ENCODE data around the gene ZDHHC8.

ZDHHC8 gene

DNA sequence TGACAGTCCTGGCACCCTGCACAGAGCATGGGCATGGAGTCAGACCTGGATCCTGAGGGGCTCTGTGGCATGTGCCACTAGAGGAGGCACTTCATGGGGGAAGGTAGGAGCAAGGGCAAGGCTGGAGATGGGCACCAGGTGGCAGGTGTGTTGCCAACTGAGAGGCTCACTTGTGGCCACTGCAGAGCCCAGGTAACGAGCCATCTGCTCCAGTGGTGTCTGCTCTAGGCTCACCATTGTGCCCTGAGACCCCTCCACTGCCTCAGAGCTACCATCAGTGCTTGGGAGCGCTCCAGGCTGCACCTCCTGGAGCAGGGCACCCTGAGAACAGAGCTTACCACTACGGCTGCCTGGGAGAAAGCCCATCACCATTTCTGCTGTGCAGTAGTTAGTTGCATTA, 1.3 kb upstream of the ZDHHC8 start:
- DNase-seq, result no peak

DNA sequence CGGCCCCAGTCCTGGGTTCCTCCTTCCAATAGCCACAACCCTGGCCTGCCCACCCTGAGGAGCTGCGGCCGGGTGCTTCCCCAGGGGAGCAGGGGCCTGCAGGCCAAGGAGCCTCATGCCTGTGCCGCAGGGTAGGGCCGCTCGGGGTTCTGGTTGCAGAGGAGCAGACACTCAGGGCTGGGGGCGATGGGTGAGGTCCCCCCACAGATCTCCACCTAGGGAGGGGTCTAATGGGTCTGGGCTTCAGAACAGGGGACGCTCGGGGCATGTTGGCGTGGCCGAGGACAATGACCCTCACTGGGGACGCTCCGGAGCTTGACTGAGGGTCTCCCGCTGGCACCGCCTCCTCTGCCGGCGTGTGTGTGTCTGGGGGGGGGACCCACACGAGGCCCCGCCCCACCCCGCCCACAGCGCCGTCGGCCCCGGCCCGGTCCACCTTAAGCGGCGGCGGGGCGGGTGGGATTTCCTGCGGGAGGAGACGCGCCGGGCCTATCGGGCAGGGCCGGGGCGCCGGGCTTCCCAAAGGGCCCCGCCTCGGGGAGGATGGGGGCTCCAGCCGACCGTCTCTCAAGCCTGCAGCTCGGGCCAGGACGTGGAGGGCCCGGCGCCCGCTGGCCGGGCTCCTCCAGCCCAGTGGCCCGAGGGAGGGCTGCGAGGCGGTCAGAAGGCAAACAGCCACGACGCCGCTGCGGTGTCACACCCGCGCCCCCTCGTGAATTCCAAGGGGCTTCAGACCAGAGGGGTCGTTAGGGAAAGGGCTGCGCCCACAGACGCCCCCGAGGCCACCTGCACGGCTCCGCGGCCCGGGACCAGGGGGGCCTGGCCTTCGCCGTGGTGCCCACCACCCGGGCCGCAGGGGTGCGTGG, 640 bp upstream of the ZDHHC8 start:
- peak; percentile 27 for DNase-seq

DNA sequence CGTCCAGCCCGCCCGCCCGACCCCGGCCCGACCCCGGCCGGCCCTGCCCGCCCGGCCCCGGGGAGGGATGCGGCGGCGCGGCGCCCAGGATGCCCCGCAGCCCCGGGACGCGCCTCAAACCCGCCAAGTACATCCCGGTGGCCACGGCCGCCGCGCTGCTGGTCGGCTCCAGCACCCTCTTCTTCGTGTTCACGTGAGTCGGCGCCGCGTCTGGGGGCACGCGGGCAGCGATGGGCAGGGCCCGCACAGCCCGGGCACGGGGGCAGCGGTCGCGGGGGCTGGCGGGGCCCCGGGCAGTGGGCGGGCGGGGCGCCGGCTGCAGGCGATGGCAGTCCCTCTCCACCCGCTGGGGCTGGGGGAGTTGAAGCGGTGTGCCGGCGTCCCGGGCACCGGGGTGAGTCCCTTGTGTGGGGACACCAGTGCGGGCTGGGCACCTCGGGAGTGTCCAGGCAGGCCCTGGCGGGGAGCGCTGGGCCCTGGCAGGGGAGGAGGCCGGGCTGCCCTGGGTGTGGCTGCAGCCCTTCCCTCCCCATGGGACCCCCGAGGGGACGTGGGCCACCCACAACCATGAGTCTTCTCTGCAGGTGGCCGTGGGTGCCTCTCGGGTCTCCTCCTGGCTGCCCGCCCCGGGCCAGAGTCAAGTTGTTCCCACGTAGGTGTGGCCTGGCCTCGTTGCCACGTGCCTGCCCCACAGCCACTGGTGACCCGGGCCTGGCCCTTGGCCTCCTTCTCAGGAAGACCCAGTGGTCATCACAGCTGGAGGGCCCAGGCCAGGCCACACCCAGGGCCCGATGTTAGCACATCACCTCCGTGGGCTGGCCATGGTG, 468 bp downstream of the ZDHHC8 start:
- DNase-seq, result no peak

DNA sequence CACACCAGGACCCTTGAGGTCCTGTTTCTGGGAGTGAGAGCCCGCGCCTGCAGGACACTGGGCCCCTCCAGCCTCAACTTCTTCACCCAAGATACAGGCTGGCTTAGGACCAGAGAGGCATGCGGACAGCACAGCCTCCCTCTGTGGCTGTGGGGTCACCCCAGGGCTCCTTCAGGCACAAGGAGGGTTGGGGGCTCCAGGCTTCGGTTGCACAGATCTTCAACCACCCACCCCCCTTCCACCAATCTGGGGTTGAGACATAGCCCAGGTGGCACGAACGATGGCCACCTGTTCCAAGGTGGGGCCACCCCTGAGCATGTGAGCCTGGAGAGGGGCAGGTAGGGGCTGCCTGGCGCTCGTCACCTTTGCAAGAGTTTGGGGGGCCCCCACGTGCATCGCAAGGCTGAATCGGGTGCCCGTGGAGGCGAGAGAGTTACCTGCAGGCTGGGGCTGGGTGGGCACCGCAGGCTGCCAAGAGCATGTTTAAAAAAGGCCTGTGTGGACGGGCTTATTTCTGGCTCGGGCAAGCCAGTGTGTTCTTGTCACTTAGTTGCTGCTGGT, 1.2 kb downstream of the ZDHHC8 start:
- no peak for DNase-seq

DNA sequence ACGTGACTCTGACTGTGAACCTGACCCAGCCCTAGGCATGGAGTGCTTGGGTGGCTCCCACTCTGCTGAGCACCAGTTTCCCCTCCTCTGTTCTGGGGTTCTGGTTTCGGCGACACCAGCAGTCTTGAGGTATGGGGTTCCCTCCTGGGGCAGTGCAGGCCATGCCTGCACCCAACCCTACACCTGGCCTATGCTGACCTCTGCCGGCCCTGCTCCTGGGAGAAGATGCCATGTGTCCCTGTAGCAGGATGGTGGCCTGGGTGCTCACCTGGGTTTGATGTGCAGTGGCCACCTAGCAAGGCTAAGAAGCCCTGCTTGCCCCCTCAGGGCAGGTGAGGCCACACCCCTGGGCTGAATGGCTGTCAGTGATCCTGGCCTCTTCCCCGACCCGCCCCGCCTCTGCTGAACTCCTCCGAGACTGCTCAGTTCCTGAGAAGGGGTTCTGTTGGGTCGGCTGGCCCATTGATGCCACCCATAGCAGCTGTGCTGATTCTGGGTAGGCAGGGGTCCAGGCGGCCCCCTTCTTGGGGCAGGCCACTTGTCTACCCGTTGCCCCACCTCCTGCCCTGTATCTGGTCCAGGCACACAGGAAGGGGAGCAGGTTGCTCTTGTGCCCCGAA, 2.4 kb downstream of the ZDHHC8 start:
- no peak for DNase-seq

DNA sequence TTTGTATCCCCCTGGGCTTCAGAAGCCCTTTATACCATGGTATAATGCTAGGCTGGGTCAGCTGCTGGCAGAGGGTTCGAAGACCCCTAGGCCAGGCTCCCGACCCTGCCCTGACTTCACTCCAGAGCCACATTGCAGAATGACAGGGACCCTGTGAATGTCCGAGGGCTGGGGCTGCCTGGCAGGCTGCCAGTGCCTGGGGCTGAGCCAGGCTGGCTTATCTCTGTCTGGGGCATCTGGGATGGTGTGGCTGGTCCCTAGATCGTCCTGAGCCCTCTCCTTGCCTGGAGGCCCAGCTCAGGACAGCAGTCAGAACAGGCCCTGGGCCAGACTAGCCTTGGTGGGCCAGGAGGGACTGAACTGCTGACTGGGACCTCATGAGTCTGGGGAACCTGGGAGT, 3.7 kb downstream of the ZDHHC8 start:
- DNase-seq, result no peak

DNA sequence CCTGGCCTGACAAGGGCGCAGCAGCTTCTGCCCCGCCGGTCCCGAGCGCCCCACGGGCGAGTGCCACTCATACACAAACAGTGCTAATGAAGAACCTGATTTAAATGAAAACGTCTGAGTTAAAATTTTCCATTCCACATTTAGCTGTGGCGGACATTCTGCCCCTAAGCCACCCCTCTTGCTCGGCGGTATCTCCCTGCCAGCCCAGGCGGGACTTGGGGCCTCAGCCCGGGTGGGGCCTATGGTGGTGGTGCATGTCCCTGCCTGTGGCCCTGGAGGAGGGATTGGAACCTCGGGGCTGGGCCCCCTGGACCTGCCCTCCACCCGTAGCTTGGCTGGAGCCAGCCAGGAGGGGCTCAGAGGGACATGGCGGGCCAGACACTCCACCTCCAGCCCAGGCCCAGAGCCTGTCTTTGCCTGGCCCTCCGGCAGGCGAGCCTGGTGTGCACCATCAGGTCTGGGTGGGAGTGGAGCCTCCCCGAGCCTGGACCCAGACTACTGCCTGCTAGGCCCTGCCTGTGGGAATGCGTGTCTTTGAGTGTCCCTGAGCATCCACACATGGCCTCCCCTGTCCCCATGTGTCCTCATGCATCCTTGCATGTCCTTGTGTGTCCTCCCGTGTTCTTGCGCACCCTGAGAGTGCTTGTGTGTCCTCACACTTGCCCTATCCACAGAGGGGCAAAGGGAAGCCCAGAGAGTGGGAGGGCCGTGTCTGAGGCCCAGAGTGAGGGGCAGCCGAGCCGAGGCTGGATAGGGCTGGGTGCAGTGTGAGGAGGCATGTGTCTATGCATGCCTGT, 4.4 kb downstream of the ZDHHC8 start:
- no peak for DNase-seq

DNA sequence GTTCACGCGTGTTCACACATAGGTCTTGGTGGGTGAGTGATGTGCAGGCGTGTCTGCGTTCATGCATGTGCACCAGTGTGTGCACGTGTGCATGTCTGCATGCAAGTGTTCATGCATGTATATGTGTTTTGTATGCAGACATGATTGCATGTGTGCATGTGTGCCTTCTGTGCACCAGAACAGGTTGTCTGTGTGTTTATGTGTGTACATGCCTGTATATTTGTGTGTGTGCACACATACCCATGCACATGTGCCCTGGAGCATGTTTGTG, 4.9 kb downstream of the ZDHHC8 start:
- DNase-seq, result no peak

DNA sequence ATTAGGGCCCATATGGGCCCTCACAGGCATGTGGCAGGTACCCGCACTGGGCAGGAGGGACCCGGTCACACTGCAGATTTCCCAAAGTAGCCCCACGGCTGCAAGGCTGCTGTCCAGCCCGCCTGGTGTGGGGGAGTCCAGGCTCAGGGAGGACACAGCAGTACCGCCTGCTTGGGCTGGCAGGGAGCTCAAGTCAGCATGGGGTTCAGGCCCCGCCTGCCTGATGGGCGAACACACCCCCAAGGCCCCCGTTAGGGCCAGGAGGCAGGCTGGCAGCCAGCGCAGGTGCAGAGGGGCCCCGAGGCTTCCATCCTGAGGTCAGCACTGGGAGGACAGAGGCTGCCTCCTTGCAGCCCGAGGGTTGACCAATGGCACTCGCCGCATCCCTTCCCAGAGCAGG, 5.5 kb downstream of the ZDHHC8 start:
- DNase-seq, result no peak

DNA sequence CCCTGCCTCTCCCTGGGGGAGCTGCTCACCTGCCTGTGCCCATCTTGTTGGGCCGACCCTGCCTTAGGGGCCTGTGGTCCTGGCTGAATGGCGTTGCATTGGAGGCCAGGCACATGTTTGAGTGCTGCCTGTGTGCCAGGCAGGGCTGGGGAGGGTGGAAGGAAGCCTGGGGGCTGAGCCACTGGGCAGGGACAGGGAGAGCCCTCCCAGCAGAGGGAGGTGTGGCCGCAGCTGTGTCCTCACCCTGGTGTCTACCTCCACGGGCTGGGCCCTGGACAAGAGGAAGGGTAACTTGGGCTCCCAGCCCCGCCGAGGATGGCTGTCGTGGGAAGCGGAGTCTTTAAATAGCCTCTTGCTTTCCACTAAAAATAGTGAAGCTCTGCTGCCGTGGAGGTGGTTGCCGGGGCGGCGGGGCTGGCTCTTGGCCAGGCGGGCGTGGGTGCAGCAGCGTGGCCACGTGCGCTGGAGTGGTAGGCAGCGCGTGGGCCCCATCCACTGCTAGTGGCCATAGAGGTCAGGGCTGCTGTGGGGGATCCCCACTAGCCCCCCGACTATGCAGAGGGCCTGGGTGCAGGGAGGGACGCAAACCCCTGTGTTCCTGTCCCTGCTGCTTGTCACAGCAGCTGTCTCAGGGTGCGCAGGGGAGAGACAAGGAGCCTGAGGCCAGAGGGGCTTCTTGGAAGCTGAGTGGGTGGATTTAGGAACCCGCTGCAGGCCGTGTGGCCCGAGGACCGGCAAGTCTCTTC, 6.2 kb downstream of the ZDHHC8 start:
- no peak for DNase-seq

DNA sequence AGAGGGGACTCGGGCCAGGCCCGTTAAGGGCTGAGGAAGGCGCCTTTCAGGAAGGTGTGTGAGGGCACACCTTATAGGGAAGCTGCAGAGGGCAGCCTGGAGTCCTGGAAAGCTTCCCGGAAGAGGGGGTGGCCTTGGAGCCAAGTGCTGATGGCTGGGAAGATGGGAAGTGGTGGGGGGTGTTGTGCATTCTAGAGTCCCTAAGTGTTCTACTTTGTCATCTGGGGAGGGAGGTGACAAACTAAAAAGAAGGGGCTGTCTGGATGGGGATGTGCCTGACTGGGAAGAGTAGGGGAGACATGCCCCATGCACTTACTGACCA, 6.8 kb downstream of the ZDHHC8 start:
- no peak for DNase-seq

DNA sequence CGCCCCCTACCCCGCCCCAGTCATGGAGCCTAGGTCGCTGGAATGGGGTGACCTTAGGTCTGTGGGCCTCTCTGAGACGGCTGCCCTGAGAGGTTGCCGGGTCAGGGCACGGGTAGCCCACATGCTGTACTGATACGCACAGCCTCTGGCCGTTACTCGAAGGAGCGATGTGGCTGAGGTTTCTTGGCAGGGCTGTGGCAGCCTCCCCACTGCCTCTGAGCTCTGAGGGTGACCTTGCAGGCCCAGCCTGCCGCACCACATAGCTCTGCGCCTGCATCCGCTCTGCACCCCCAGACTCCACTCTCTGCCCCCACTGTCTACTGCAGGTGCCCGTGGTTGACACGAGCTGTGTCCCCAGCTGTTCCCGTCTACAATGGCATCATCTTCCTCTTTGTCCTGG, 7.3 kb downstream of the ZDHHC8 start:
- DNase-seq, result no peak

DNA sequence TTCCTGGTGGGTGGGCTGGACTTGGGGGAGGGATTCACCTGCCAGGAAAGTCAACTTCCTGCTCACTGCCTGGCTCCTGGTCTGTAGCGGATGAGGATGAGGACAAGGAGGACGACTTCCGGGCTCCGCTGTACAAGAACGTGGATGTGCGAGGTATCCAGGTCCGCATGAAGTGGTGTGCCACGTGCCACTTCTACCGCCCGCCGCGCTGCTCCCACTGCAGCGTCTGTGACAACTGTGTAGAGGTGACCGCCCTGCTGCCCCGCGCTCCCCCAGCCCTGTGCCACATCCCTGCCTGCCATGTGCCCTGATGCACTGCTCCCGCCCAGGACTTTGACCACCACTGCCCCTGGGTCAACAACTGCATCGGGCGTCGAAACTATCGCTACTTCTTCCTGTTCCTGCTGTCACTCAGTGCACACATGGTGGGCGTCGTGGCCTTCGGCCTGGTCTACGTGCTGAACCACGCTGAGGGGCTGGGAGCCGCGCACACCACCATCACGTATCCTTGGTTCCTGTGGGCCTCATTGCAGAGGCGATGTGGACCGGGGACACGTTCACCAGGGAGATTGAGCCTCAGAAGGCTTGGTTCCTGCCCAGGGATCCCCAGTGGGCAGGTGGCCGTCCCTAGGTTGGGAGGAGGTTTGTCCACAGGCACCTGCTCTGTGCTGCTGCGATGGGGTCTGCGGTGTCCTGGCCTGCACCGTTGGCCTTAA, 7.9 kb downstream of the ZDHHC8 start:
- DNase-seq, result no peak

DNA sequence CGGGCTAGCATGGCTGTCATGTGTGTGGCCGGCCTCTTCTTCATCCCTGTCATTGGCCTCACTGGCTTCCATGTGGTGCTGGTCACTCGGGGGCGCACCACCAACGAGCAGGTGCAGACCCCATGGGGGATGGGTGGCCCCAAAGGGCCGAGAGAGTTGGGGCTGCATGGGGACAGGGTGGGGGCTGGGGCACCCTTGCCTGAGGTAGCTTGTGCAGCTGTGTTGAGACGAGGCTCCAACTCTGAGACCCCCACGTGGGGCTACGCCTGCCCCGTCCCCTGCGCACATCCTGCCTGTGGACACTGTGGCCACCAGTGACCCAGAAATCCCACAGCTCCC, 8.5 kb downstream of the ZDHHC8 start:
- DNase-seq, result no peak

DNA sequence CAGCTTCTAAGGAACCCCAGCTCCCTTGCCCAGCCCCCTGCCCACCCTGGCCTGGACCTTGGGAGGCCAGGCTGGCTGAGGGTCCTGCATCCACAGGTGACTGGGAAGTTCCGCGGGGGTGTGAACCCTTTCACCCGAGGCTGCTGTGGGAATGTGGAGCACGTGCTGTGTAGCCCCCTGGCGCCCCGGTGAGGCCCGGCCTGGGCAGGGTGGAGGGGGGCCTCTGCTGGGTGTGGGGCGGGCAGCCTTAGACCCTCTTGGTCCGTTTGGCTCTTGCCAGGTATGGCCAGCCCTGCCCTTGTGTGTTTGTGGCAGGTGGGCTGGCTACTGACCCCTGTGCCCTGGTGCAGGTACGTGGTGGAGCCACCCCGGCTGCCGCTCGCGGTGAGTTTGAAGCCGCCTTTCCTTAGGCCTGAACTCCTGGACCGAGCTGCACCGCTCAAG, 8.9 kb downstream of the ZDHHC8 start:
- no peak for DNase-seq

DNA sequence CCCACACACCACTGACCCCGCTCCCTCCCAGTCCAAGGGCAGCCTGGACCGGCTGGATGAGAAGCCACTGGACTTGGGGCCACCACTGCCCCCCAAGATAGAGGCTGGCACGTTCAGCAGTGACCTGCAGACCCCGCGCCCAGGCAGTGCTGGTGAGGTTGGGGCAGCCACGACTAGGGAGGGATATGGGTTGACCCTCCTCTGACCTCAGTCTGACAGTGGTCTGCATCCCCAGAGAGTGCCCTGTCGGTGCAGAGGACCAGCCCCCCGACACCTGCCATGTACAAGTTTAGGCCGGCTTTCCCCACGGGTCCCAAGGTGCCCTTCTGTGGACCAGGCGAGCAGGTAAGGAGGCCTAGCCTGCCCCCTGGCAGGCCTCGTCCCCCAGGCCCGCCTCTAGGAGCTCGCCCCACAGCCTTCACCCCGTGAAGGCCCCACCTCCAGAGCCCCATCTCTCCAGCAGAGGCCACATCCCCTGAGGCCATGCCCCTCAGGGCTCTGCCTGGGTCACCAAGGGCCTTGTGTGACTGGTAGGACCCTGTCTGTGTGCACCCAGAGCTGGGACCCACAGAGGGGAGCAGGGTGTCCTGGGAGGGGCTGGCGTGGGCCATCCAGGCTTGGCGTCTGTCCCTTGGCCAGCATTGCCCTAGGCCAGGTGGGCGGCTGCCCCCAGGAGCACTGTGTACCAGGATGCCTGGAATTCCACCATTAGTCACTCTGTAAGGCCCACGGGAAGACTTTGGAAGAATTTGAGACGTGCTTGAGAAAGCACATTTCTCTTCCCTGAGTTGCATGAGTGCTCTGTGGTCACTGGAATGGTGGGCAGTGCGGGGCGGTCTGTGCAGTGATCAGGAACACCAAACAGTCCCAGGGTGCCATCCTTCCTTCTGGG, 9.8 kb downstream of the ZDHHC8 start:
- peak; percentile 48 for DNase-seq

DNA sequence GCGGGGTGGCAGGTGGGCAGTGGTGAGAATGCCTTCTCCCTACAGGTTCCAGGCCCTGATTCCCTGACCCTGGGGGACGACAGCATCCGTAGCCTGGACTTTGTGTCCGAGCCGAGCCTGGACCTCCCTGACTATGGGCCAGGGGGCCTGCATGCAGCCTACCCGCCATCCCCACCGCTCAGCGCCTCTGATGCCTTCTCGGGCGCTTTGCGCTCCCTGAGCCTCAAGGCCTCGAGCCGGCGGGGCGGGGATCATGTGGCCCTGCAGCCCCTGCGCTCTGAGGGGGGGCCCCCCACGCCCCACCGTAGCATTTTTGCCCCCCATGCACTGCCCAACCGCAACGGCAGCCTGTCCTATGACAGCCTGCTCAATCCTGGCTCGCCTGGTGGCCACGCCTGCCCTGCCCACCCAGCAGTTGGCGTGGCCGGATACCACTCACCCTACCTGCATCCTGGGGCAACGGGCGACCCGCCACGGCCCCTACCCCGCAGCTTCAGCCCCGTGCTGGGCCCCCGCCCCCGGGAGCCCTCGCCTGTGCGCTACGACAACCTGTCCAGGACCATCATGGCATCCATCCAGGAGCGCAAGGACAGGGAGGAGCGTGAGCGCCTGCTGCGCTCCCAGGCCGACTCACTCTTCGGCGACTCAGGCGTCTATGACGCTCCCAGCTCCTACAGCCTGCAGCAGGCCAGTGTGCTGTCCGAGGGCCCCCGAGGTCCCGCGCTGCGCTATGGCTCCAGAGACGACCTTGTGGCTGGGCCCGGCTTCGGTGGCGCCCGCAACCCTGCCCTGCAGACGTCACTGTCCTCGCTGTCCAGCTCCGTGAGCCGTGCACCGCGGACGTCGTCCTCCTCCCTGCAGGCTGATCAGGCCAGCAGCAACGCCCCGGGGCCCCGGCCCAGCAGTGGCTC, 11.4 kb downstream of the ZDHHC8 start:
- DNase-seq, result no peak

DNA sequence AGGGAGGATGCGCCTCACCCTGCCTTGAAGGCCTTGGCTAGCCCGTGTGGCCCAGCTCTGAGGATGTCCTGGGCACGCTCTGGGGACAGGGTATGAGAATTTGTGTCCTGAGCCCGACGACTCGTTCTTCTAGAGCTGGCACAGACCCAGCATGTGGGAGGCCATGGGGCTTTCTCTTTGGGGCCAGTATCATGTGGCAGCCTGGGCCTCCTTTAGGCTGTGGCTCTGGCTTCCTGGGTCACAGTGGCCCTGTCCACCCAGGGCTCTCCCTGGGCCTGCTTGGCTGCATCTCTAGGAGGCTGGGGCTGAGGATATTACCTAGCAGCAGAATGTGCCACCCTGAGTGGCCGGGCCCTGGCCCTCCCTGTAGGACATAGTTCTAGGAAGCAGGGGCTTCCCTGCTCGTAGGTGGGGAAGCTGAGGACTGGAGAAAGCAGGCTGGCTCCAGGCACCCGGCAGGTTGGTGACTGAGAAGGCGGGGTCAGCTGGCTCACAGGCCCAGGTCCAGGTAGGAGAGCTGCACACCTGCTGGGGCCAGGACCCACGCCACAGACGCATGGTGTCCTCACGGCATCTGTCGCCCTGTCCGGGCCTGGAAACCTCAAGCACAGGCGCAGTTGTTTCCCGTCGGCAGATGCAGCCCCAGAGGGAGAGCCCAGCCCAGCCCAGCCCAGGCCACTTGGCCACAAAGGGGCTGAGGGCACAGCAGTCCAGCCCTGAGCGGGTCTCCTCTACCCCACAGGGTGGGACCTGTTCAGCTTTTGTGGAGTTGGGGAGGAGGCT, 12.5 kb downstream of the ZDHHC8 start:
- no peak for DNase-seq

Measured in amniotic stem cell (primary cell).